Islet precursor cell (in vitro differentiated cells): ENCODE data around the gene FBXL12.
A peak's percentile ranks its signal among the peaks of the same experiment; 100 is the strongest.
"Not testable (repeated sequence)": the region's sequence is repeated elsewhere in the genome, so short reads cannot be mapped to it uniquely, and the experiment has no call there.

Source experiments
- DNase-seq: peaks from one replicate; pipeline ENCODE4 v3.0.0-alpha.2; 2018

The FBXL12 gene

DNA sequence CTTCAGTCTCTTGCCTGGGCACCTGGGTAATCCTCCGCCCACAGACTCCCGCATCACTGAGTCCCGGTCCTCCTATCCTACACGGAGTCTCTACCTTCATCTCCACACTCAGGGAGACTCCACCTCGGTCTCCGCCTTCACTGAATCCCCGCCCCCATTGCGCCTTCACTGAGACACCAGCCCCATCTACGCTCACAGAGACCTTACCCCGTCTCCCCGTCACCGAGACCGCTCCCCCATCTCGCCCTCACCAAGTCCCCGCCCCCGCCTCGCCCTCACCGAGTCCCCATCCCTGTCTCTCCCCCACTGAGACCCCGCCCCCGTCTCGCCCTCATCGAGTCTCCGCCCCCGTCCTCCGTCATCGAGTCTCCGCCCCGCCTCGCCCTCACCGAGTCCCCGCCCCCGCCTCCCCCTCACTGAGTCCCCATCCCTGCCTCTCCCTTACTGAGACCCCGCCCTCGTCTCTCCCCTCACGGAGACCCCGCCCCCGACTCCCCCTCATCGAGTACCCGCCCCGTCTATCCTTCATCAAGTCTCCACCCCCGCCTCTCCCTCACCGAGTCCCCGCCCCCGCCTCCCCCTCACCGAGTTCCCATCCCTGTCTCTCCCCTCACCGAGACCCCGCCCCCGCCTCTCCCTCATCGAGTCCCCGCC is 27.2 kb downstream of the FBXL12 start:
- peak; percentile 99 for DNase-seq

DNA sequence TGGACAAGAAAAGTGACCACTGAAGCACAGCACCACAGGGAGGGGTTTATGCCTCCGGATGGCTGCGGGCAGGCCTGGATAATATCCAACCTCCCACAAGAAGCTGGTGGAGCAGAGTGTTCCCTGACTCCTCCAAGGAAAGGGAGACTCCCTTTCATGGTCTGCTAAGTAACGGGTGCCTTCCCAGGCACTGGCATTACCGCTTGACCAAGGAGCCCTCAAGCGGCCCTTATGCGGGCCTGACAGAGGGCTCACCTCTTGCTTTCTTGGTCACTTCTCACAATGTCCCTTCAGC is 27.9 kb downstream of the FBXL12 start:
- DNase-seq = not testable (repeated sequence)

DNA sequence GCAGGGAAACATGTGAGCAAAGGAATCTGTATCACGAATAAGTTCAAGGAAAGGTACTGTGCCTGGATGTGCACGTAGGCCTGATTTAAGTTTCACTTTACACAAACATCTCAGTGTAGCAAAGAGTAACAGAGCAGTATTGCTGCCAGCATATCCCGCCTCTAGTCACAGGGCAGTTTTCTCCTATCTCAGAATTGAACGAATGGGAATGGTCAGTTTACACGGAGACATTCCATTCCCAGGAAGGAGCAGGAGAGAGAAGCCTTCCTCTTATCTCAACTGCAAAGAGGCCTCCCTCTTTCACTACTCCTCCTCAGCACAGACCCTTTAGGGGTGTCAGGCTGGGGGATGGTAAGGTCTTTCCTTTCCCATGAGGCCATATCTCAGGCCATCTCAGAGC is 29.3 kb downstream of the FBXL12 start:
- not testable (repeated sequence) for DNase-seq

DNA sequence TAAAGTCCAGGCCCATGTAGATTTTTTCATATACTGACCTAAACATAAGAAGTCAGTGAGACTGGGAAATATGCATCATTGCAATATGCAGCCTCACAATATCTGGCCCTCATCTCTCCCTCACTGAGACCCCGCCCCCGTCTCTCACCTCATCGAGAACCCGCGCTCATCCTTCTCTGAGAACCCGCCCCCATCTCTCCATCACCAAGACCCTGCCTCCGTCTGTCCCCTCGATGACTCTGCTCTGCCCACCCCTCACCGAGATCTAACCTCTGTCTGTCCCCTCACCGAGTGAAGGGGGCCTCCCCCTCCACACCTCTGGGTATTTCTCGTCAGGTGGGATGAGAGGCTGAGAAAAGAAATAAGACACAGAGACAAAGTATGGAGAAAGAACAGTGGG is 29.8 kb downstream of the FBXL12 start:
- no peak for DNase-seq

DNA sequence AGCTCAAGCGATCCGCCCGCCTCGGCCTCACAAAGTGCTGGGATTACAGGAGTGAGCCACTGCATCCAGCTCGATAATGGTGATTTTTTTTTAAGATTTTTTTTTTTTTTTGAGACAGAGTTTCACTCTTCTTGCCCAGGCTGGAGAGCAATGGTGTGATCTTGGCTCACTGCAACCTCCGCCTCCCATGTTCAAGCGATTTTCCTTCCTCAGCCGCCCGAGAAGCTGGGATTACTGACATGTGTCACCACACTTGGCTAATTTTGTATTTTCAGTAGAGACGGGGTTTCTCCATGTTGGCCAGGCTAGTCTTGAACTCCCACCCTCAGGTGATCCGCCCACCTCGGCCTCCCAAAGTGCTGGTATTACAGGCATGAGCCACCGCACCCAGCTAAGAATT is 30.3 kb downstream of the FBXL12 start:
- not testable (repeated sequence) for DNase-seq

DNA sequence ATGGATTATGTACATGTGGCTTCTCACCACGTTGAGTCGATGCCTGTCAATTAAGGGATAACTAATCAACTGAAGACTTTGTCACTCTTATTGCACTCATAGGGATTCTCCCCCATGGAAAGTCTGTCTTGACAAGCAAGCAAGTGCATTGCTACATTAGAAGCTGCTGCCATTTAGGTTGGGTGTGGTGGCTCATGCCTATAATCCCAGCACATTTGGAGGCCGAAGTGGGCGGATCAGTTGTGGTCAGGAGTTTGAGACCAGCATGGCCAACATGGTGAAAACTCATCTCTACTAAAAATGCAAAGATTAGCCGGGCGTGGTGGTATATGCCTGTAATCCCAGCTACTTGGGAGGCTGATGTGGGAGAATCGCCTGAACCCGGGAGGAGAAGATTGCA is 32.1 kb downstream of the FBXL12 start:
- DNase-seq = no peak

DNA sequence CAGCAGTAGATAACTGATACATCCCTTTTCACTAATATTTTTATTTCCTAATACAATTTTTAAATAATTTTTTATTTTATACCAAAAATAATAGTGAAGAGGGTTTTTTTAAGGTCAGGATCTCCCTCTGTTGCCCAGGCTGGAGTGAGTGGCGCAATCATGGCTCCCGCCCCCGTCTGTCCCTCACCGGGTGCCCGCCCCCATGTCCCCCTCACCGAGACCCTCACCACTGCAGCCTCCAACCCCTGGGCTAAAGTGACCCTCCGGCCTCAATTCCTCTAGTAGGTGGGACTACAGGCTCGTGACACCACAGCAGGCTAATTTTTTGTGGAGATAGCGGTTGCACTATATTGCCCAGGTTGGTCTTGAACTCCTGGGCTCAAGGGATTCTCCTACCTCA is 32.5 kb downstream of the FBXL12 start:
- no peak for DNase-seq

DNA sequence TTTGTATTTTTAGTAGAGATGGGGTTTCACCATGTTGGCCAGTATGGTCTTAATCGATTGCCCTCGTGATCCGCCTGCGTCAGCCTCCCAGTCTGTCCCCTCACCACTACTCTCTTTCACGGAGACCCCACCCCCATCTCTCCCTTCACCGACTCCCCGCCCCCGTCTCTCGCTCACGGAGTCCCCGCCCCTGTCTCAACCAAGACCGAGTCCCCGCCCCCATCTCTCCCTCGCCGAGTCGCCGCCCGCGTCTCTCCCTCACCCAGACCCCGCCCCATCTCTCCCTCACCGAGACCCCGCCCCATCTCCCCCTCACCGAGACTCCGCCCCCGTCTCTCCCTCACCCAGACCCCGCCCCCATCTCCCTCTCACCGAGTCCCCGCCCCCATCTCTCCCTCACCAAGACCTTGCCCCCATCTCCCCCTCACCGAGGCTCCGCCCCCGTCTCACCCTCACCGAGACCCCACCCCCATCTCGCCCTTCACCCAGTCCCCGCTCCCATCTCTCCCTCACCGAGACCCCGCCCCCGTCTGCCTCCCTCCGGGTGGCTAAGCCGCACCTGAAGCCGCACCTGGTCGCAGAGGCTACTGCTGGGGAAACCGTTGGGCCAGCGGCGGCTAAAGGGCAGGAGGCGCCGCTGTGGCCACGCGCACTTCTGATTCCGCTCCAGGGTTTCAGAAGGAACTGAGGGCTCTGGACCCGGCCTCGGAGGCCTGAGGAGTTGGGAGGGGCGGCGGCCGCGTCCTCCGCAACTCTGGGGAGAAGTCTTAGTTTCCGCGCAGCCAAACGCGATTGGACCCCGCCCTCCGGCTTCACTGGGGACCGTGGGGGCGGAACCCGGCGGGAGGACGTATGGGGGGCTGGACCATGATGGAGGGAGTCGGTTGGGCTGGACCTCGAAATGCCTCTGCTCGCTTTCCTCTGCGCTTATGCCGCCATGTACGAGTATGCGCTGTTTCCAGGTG is 33.2 kb downstream of the FBXL12 start:
- peak; percentile 99 for DNase-seq

DNA sequence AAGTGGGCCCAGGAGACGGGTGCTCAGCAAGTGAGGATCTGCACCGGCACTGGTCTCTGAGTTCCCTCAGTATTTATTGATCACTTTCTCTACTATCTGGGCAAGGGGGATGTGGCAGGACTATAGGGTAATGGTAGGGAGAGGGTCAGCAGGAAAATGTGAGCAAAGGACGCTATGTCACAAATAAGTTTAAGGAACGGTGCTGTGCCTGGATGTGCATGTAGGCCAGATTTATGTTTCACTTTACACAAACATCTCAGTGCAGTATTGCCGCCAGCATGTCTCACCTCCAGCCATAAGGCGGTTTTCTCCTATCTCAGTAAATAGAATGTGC is 34.7 kb downstream of the FBXL12 start:
- not testable (repeated sequence) for DNase-seq

DNA sequence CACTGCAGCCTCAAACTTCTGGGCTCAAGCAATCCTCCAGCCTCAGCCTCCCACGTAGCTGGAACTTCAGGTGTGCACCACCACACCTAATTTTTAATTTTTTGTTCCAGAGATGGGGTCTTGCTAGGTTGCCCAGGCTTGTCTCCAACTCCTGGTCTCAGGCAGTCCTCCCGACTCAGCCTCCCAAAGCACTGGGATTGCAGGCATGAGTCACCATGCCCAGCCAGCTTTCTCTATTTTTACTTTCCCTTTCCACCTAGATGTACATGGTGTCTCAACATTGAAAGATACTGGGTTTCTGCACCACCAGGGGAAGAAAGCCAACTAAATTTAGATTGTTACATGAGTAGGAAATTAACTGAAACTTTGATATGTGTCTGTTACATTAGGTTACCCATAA is 36.5 kb downstream of the FBXL12 start:
- DNase-seq = no peak

DNA sequence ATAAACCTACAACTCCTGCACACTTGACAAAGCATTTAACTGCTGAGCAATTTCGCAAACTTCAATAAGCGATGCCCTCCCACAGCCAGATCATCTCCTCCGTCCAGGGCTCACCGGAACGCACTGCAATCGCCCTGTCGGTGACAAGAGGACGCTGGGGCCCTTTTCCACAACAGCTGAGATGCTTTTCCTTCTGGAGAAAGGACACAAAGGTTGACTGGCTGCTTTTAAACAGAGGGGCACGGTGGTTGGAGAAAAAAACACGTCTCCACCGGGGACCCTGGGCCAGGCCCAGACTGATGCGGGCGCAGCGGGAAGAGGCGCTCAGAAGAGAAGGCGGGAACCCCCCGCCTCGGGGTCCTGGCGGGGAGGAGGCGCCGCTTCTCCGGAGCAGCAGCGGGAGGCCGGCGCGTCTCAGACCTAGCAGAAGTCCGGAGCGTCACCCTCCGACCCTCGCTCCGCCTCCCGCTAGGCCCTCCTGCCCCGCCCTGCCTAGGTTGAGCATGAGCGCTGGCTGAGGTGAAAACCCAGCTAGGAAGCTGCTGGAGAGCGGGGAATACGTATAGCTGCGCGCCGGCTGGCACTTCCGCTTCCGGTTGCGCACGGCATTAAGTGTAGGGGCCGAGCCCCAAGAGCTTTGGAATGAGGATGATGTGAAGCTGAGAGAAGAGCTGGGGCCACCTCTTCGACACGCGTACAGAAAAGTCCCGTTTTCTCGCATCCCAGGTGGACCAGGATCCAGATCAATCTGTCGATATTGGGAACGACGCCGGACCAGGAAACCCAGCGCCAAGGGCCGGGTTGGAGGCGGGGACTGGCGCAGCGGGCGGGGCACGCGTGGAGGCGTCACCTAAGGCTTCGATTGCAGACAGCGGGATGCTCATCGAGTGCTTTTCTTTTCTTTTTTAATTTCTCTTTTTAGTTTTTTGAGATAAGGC is 50.4 kb downstream of the FBXL12 start, which contains the start of gene ZNF846:
Gene ZNF846, minus strand, starts transcription at position 564 of the 938 bp plus-strand sequence. CDS start 3,788 bp downstream, outside the sequence.
- DNase-seq = peak; percentile 98
